GM19328 (cell line): ENCODE measurements around the gene CR1.
"Not testable (repeated sequence)": the region's sequence is repeated elsewhere in the genome, so short reads cannot be mapped to it uniquely, and the experiment has no call there.

Experiments used
- ATAC-seq: cut with Tn5 transposase; IDR thresholded peaks from one replicate; pipeline ENCODE4 v1.9.1; 2021; ENCODE audit warnings: mild to moderate bottlenecking, moderate library complexity; ENCODE audit not compliant: unreplicated experiment

CR1 gene

DNA sequence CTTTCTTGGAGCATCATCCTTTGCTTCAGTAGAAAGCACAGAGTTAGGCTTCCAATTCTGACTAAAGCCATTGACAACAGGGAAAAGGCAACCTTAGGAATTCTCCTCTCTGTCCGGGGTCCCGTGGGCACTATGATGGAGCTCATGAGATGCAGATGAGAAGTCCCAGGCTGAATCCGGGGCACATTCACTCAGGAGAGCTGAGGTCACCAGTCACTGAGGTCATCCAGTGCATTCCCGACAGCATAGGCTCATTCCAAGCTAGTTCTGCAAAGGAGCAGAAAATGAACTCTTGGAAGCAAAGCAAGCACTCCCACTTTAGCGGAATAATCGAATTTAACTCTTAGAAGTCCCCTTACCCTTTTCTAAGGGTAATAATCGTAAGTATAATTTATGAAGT is 6.8 kb downstream of the CR1 start:
- ATAC-seq: no peak

DNA sequence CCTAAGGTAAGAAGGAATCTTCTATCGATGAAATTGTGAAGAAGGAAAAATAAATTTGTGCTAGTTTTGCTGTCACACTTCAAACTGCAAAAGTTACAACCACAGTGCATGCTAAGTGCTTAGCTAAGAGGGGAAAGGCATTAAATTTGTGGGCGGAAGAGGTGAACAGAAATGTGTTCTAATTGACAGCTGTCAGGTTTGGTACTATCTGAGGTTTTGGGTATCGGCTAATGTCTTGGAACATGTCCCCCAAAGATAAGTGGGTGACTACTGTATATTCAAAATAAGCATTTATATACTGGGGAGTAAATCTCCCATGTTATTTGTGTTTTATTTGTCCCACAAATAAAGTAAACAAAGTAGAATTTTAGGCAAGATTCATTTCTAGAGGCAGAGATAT is 8.0 kb downstream of the CR1 start:
- no peak for ATAC-seq

DNA sequence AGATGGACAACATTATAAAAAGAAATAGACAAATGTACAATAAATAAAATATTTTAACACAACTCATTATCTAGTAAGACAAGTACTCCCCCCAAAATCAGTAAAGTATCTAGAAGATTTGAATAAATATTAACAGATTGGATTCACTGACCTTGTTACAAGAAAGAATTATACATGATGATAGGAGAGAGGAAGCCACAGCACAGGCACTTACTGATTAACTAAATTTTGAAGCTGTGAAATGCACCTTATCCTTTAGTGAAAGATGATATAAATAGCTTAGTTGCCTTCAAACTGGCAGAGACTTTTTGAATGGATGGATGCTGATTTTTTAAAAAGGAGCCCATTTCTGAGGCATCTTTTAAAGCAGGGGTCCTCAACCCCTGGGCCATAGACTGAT is 8.5 kb downstream of the CR1 start:
- ATAC-seq: no peak

DNA sequence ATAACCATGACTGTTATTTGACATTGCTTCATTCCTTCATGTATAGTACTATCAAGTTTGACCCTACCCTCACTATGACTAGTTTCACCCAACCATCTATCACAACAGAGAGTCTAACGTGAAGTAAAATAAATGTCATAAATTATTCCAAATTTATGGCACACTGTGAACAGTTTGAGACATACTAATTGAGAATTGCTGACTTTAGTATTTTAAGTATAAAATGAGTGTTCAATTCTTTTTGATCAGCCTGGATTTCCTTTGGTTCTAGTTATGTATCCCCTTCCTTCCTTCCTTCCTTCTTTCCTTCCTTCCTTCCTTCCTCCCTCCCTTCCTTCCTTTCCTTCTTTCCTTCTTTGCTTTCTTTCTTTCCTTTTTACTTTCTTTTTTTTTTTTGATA is 14.5 kb downstream of the CR1 start:
- ATAC-seq: no peak

DNA sequence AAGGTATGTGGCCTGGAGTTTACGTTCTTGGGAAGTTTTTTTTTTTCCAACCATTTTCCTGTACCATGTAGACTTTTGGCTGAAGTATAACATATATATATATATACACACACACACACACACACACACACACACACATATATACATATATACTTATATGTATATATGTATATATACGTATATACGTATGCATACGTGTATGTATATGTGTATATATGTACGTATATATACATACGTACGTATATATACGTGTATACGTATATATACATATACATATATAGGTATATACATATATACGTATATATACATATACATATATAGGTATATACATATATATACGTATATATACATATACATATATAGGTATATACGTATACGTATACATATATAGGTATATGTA is 18.9 kb downstream of the CR1 start:
- no peak for ATAC-seq

DNA sequence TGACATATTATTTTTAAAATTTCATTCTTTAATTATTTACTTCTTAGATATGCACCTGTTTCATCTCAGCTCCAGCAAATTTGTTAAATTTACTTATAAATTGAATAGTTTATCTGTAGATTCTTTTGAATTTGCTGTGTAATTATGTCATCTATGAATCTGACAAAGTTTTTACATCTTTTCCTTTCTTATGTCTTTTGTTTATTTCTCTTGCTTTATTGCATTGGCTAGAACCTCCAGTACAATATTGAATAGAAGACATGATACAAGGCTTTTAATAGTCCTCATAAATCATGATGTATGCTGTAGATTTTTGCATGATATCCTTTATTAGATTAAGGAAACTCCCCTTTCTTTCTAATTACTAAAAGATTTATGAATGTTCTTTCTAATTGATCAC is 20.8 kb downstream of the CR1 start:
- no peak for ATAC-seq

DNA sequence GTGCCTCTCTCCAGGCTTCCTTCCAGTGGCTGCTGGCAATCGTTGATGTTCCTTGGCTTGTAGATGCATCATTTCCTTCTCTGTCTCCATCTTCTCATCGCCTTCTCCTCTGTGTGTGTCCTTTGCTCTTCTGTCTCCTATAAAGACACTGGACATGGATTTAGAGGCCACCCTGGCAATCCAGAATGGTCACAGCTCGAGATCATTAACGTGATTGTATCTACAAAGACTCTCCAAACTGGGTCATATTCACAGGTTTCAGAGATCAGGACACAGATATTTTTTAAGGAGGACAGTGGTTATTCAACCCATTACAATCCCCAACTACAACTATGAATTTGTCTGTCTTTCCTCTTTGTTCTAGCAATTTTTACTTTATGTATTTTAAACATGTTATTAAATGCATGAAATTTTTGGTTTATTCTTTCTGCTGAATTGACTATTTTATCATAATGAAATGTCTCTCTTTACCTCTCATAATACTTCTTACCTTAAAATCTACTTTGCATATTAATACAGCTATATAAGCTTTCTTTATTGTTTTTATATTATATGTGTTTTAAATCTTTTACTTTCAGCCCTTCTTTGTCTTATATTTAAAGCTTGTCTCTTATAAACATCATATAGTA is 22.8 kb downstream of the CR1 start:
- no peak for ATAC-seq

DNA sequence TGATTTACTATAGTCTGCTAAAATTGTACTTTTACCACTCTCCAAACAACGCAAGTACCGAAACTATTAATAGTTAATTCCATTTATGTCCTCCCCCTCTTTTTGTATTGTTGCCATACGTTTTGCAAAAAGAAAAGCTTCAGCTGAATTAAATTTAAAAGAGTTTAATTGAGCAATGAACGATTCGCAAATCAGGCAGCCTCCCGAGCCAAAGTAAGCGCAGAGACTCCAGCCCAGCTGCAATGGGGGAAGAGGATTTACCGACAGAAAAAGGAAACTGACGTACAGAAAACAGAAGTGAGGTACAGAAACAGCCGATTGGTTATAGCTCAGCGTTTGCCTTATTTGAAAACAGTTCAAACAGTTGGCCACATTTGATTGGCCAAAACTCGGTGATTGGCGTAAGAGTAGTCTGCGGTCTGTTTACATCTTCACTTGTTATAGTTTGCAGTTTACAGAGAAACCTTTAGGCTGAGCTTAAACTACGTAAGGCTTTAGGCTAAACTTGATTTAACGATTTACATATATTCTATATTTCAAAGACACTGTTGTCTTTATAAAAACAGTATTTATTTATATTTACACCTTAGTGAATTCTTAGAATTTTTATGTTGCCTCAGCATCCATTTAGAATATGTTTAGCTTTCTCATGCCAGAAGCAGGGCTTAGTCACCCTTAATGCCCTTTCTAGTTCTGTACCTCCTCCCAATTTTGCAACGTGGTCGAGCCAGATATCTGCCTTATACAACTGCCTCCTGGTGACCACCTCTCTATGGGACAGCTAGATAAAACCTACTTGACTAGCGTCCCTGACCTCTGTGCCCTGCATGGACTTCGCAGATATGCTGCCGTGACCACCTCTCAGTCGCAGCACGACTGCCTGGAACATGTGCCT is 23.8 kb downstream of the CR1 start:
- no peak for ATAC-seq

DNA sequence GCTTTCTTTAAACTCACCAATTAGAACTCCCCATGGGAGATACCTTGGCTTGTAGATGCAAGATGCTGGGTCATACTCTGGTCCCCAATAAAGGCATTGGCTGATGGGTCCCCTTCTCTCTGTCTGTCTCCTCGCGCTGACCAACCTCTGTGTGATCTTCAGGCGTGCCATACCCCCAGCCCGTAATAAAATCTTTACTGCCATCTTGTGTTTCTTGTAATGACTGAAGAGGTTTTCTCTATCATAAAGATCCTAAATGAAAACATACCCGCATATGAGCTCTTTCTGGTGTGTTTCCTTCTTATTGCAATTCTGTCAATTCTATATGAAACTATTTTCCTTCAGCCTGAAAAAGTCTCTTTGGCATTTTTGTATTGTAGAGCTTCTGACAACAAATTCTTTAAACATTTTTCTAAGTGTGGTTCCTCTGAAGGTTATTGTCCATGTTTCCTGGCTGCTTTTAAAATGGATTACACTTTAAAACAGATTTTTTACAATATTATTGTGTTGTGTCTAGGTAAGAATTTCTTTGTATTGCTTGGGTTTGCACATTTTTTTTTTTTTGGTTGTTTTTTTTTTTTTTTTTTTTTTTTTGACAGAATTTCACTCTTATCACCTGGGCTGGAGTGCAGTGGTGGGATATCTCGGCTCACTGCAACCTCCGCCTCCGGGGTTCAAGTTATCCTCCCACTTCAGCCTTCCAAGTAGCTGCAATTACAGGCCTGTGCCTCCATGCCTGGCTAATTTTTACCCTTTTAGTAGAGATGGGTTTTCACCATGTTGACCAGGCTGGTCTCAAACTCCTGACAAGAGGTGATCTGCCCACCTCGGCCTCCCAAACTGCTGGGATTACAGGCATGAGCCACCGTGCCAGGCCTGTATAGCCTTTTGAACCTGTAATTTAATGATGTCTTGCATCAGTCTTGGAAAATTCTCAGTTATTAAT is 24.7 kb downstream of the CR1 start:
- not testable (repeated sequence) for ATAC-seq

DNA sequence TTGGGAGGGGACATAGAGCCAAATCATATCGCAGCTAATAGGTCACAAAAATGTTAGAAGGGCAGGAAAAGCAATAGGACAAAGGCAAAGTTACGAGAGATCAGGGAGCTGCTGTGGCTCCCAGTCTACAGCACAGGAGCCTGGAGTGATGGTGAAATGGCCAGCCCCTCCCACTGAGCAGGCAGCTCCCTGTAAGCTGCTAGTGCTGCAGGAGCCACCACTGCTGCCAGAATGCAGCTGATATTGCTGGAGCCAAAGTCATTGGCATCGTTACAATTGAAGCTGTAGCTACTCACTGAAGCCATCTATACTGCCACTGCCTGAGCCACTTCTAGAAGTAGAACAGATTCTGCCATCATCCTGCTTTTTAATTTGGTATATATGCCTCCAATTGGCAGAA is 29.3 kb downstream of the CR1 start:
- not testable (repeated sequence) for ATAC-seq

DNA sequence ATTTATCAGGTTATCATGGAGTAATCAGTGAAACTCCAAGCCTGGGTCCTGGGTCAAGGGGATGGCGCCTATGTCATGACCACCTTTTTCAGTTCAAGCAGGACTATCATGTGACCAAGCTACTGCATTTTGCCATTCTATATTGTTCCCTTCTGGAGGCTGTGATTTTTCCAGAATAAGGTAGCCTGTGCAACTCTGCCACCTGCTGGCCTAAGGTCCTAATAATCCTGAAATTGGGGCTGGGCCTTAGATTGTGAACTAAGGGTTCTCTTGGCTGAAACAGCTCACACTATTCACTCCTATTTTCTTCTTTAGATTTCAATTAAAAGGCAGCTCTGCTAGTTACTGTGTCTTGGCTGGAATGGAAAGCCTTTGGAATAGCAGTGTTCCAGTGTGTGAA is 32.4 kb downstream of the CR1 start:
- ATAC-seq: not testable (repeated sequence)

DNA sequence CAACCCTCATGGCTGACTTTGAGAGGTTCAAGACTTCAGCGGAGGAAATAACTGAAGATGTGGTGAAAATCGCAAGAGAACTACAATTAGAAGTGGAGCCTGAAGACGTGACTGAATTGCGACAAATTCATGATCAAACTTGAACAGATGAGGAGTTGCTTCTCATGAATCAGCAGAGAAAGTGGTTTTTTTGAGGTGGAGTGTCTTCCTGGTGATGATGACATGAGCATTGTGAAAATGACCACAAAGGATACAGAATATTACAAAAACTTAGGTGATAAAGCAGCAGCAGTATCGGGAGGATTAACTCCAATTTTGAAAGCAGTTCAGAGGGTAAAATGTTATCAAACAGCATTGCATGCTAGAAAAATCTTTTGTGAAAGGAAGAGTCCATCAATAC is 40.3 kb downstream of the CR1 start:
- ATAC-seq: not testable (repeated sequence)

DNA sequence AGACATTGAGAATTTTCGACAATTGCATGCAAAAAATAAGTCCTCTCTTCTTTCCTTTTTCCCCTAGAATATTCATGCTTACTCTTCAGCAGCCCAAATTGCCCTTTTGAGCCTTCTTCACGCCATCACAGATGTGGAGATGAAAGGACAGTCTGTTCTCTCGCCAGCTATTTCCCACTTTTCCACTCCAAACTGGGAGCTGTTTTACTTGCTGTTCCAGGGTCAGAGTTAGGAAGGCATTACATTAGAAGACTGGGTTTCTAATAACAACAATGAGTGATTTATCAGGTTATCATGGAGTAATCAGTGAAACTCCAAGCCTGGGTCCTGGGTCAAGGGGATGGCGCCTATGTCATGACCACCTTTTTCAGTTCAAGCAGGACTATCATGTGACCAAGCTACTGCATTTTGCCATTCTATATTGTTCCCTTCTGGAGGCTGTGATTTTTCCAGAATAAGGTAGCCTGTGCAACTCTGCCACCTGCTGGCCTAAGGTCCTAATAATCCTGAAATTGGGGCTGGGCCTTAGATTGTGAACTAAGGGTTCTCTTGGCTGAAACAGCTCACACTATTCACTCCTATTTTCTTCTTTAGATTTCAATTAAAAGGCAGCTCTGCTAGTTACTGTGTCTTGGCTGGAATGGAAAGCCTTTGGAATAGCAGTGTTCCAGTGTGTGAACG is 50.9 kb downstream of the CR1 start:
- ATAC-seq: not testable (repeated sequence)

DNA sequence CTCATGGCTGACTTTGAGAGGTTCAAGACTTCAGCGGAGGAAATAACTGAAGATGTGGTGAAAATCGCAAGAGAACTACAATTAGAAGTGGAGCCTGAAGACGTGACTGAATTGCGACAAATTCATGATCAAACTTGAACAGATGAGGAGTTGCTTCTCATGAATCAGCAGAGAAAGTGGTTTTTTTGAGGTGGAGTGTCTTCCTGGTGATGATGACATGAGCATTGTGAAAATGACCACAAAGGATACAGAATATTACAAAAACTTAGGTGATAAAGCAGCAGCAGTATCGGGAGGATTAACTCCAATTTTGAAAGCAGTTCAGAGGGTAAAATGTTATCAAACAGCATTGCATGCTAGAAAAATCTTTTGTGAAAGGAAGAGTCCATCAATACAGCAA is 58.9 kb downstream of the CR1 start:
- ATAC-seq: not testable (repeated sequence)

DNA sequence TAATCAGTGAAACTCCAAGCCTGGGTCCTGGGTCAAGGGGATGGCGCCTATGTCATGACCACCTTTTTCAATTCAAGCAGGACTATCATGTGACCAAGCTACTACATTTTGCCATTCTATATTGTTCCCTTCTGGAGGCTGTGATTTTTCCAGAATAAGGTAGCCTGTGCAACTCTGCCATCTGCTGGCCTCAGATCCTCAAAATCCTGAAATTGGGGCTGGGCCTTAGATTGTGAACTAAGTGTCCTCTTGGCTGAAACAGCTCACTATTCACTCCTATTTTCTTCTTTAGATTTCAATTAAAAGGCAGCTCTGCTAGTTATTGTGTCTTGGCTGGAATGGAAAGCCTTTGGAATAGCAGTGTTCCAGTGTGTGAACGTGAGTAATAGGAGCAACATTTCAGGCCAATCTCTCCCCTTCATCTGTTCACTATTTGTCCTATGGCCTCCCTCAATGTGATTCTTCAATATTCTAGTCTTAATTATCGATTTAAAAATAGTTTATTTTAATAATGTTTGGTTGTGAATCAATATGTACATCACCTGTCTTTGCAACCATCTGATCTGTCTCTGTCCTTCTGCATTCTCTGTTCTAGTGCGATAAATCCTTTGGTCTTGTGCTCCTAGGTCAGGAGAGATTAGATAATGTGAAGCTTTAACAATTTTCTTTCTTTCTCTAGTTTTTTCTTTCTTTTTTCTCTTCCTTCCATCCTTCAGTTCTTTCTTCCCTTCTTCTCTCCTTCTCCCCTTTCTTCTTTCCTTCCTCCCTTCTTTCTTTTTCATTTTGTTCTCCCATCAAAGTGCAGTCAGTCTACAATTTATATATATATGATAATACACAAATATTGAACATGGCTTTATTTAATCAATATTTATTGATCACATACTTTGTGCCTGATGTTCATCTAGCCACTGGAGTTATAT is 69.8 kb downstream of the CR1 start:
- ATAC-seq: no peak

DNA sequence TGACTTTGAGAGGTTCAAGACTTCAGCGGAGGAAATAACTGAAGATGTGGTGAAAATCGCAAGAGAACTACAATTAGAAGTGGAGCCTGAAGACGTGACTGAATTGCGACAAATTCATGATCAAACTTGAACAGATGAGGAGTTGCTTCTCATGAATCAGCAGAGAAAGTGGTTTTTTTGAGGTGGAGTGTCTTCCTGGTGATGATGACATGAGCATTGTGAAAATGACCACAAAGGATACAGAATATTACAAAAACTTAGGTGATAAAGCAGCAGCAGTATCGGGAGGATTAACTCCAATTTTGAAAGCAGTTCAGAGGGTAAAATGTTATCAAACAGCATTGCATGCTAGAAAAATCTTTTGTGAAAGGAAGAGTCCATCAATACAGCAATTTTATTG is 76.0 kb downstream of the CR1 start:
- ATAC-seq: not testable (repeated sequence)

DNA sequence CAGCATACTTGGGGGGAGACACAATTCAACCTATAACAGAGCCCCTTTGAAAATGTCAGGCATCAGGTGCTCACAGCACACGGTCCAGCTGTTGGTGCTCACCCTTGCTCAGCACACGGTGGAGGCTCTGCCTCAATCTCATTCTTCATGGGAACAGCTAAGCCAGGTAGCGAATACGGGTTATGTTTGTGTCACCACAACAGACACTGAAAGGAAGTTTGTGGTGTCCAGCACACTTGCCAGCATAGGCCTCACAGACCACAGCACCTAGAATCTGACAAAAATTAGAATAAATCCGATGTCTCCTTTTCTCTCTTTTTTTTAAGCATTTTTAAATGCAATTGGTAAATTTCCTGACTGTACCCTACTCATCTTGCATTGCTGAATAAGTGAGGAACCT is 77.1 kb downstream of the CR1 start:
- not testable (repeated sequence) for ATAC-seq

DNA sequence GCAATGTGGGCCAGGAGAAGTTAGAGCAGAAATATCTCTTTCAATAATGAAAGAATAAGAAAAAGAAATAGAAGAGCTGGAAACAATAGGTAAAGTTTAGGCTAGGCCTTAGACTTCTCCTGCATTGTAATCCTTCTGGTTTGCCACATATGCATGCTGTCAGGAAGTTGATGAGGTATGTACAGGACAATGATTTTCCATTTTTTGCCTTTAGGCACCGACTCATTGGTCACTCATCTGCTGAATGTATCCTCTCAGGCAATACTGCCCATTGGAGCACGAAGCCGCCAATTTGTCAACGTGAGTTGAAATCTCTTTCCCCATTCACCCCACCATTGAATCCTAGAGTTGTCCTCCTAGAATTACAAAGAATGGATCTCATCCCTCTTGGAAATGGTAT is 79.4 kb downstream of the CR1 start:
- ATAC-seq: not testable (repeated sequence)

DNA sequence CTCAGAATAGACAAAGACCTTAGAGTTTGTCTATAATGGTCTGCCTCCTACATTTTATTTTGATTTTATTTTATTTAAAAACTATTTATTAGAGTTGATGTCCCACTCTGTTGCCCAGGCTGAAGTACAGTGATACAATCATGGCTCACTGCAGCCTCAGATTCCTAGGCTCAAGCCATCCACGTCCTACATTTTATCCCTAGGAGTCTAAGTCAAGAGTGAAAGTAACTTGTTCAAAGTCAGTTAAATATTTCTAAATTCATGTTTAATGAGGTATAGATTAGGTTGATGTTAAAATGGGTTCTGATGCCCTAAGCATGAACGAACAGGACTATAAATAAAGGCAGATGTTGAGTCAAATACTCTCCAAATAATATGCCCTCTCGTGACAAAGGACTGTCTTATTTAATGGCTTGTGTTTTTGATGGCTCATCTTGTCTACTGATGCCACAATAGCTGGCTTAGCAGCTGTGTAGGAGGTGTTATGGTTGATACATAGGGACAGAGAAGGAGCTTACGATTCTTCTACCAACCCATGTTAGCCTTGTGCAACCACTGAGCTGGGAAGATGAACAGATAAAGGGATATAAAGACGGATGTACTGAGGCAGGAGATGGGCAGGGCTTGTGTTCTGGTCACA is 83.0 kb downstream of the CR1 start:
- ATAC-seq: no peak
